Stimulated activated CD4-positive, alpha-beta T cell treated with anti-CD3 and anti-CD28 coated beads, Interleukin-12 subunit alpha, Interleukin-12 subunit beta, amount 100 ng/mL, for 4 hours (primary cell): ENCODE data around the gene CYP4Z1.
A peak's percentile ranks its signal among the peaks of the same experiment; 100 is the strongest.
"Not testable (repeated sequence)": the region's sequence is repeated elsewhere in the genome, so short reads cannot be mapped to it uniquely, and the experiment has no call there.

Experiments
- DNase-seq: peaks from one replicate; pipeline ENCODE4 v3.0.0-alpha.2; 2020

Gene CYP4Z1, protein sequence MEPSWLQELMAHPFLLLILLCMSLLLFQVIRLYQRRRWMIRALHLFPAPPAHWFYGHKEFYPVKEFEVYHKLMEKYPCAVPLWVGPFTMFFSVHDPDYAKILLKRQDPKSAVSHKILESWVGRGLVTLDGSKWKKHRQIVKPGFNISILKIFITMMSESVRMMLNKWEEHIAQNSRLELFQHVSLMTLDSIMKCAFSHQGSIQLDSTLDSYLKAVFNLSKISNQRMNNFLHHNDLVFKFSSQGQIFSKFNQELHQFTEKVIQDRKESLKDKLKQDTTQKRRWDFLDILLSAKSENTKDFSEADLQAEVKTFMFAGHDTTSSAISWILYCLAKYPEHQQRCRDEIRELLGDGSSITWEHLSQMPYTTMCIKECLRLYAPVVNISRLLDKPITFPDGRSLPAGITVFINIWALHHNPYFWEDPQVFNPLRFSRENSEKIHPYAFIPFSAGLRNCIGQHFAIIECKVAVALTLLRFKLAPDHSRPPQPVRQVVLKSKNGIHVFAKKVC

DNA sequence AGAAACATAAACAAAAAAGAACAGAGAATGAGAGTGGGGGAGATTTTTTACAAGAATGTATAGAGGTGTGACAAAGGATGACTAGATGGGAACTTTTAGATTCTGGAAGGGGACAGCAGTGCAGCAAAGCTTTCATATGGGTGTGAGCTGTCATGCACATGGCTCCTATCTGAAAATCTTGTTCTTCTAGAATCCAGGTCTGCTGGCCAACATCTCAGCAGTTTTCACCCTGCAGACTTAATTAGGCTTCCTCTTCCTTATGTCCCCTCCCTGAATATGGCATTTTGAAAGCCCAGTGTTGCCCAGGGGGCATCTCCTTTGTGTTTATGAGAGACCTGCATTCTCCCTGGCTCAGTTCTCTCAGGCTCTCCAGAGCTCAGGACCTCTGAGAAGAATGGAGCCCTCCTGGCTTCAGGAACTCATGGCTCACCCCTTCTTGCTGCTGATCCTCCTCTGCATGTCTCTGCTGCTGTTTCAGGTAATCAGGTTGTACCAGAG lies at the start of gene CYP4Z1:
Gene CYP4Z1 (plus strand): TSS at position 135 of the 498 bp plus-strand sequence. CDS start 260 bp downstream, at position 395.
- no peak for DNase-seq

DNA sequence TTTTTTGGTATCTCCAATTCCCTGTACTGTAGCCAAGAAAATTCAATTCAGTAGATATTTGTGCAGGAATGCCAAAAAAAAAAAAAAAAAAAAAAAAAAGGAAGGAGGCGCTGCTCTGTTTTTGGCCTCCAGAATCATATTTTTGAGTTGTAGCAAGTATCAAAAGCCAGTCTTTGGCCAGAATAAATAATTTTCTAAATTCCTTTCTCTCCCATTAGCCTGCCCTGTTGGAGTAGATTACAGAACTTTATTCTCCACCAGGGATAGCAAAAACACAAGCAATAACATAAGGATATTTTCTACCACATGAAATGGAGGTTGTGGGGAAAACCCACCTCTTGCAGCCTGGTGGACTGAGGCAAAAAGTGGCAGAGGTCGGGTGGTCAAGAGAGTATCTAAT lies 46.0 kb upstream of the CYP4Z1 start:
- no peak for DNase-seq

DNA sequence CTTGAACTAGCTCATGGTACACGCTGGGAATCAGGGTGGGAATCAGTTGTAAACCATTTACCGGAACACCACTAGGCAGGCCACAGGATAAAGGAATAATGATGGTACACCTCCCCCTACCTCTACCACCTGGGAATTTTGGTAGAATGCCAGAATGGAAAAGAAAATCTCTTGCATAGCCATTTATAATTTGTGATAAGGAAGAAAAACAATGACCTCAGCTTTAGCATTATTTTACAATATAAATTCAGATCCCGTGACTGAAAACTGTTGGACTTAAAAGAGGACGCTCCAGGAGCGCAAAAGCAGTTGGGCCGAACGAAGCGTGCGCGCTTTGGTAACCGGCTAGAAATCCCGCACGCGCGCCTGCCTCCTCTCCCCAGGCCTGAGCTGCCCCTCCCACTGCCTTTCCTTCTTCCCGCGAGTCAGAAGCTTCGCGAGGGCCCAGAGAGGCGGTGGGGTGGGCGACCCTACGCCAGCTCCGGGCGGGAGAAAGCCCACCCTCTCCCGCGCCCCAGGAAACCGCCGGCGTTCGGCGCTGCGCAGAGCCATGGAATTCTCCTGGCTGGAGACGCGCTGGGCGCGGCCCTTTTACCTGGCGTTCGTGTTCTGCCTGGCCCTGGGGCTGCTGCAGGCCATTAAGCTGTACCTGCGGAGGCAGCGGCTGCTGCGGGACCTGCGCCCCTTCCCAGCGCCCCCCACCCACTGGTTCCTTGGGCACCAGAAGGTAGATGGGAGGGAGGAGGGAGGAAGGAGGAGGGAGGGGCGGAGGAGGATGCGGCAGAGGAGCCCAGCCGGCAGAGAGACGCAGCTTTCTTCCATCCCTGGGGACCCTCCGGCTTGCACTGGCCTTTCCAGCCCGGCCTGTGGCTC lies 43.5 kb upstream of the CYP4Z1 start, which contains the start of gene CYP4X1:
Gene CYP4X1 (plus strand): TSS at position 402 of the 873 bp plus-strand sequence. CDS start 149 bp downstream, at position 551.
- DNase-seq: no peak

DNA sequence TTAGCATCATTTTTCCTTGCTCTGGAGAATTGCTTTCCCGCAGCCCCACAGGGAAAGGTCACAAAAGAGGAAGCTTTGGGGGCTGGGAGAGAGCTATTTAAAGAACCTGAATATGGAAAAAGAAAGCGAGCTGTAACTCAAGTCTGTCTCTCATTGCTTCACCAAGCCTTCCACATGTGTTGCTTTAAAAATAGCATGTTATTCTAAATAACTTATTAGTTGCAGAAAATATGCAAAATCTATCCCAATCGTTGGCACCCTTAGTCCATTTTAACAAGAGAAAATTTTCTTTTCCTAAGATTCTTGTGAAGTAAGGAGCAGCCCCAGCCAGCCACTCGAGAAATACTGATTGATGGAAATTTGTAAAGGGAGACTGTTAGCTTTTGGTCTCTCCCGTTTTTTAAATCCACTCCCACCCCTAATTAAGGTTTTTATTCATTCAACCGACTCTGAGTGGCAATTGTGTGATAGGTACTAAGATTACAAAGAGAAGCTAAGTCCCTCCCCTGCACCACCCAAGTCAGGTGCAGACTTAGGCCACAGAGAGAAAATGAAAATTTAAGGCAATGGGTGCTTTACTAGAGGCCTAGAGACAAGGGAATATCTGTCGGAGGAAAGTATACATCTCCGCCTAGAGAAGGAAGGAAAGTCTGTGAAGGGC lies 42.8 kb upstream of the CYP4Z1 start:
- DNase-seq: no peak

DNA sequence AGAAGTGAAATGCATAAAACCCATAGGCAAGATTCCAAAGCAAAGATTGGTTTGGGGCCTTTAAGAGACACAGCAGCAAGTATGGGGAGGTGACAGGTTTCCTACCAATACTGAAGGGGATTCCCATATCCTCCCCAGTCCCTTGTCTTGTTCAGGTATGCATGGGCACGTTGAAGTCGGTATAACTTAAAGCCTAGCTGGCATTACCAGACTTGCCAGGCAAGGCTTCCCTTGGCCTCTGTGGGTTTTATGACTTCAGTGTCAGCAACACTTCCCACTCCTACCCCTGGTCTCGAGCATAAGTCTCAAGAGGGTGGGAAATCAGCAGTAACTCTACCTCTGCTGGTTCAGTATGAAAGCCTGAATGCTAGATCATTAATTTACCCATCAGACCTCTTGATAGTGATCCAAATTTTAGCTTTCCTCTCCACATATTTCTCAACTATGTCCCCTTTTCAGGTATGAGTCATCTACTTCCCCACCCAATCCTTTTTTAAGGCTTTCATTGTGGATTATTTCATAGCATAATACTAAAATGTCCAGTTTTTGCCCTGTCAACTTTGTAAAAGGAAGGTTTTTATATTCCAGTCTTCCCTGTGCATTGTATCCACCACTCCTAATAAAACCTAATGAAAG lies 36.7 kb upstream of the CYP4Z1 start:
- no peak for DNase-seq

DNA sequence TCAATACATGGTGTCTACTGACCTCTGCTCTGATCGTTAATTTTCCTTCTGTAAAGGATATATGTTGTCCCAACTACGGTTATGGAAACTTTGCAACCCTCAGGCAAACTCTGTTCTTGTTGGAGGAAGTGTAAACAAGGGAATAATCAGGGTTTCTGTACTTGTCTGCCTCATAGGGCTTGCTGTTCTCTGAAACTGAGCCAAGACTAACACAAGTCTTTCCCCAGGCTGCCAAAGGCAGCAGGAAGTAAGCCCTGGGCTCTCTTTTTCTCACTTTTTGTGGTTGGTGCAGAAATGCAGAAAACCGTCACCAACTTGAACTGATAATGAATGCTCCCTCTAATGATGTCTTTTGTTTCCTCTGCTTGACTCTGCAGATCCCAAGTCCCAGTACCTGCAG lies 36.0 kb upstream of the CYP4Z1 start:
- no peak for DNase-seq

DNA sequence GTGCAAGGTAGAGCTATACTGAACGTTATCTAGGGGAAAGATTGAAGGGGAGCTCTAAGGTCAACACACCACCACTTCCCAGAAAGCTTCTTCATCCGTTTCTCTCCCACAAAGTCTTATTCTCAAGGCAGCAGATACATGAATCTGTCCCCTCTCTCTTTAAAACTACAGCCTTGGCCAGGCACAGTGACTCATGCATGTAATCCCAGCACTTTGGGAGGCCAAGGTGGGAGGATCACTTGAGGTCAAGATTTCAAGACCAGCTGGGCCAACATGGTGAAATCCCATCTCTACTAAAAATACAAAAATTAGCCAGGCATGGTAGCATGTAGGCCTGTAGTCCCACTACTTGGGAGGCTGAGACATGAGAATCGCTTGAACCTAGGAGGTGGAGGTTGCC lies 35.4 kb upstream of the CYP4Z1 start:
- DNase-seq: no peak

DNA sequence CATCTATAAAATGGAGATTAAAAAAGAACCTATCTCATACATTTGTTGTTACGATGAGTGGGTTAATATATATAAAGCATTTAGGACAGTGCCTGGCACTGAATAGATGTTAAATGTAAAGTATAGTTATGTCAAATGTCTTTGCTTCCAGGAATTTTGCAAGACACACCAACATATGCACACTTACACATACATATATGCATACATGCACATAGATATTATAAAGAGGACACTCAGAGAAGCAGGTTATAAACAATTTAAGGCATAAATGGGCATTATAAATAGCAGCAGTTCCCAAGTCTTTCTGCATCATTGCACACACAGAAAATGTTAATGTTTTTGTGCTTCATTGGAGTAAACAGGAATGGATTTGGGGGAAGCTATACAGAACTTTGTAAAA lies 30.3 kb upstream of the CYP4Z1 start:
- no peak for DNase-seq

DNA sequence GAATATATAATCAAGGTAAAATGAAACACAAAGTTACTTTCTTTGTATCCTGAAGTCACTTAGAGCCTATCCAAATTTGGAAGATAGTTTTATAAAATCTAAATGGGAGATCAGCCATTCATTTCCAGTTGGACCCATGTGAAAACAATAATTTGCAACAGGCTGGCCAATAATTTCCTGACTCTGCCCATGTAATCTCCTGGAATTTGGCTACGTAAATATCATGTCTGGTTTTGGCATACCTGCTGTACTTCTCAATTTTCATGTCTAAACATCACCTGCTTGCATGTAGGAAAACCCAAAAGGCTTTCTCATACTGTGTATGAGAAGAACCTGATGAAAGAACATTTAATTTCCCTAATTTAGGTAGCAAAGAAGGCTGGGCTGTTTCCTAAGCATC lies 7.7 kb upstream of the CYP4Z1 start:
- DNase-seq: no peak

DNA sequence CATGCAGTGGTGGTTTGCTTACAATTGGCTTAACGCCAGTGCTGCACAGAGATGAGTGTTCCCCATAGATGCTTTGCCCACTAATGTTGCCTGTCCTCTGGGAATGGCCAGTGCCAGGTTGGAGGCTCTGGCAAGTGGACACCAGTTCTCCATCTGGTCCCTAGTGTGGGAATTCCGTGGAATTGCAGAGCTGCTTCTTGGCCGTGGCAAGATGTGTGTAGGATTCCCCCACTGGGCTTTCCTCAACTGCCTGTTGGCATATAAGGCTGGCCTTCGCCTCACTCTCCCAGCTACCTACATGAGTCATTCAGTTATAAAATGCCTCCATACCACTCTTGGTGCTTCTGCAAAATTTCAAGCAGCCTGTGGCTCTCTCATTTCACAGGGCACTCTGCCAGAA lies 2.0 kb downstream of the CYP4Z1 start:
- DNase-seq: not testable (repeated sequence)

DNA sequence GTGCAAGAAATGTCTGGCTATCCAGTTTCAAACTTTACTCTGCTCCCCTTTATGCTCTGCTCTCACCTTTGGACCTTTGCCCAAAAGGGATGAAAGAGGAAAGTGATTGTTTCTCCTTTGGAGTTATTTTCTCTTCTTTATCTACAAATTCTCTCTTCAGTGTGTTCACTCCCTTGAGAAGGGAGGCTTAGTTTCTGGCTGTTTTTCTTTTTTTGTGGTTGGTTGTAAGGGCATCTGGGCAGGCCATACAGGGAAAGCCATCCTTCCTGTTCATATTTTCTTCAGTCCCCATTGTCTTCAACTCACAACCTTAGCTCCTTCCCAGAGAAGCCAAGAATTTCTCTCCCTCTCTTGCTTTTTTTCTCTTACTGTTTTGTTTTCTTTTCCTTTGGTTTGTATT lies 2.5 kb downstream of the CYP4Z1 start:
- not testable (repeated sequence) for DNase-seq

DNA sequence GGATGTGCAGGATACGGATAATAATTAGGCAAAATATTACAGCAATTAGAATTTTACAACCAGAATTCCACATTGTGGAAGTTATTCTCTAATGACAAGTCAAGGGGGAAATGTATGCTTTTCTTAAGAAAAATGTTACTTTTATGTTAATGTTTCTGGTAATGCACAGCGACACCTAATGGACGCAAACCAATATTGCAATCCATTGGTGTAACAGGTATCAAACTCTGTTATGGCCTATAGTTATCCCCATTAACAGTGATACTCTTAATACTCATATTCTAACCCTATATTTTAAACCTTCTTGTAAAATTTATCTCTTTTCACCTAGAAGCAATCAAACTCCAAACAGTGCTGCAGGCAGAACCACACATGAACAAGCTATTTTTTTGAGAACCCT lies 22.3 kb downstream of the CYP4Z1 start:
- peak; percentile 14 for DNase-seq

DNA sequence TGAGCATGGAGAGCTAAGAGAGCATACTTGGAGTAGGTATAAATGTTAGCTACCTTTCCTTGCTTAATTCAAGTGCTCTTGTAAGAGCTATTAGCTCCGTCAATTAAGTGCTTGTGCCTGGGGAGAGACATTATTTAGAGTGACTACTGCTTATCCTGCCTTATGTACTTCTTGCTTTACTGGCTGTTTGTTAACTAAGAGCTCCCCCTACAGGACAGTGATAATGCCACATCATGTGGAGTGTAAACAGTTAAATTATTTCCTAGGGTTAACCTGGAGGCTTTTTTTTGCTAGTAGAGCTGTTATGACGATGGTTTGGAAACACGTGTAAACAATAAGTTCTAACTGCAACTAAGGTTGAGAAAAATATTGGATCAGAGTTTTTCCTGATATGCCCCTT lies 24.4 kb downstream of the CYP4Z1 start:
- not testable (repeated sequence) for DNase-seq

DNA sequence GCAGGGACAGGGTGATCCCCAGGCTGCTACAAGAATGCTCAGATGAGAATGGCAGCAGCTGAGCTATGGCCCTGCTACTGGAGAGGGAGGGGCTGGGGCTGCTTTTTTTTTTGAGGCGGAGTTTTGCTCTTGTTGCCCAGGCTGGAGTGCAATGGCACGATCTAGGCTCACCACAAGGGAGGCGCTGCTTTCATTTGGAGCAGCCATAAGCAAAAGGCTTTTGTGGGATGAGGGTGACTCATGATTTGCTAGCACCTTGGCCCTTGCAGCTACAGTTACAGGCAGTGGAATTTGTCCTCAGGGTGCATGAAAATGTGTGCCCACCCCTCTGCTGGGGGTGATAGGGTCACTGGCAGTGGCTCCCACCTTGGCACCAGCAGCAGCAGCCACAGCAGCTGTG lies 37.8 kb downstream of the CYP4Z1 start:
- DNase-seq: no peak

DNA sequence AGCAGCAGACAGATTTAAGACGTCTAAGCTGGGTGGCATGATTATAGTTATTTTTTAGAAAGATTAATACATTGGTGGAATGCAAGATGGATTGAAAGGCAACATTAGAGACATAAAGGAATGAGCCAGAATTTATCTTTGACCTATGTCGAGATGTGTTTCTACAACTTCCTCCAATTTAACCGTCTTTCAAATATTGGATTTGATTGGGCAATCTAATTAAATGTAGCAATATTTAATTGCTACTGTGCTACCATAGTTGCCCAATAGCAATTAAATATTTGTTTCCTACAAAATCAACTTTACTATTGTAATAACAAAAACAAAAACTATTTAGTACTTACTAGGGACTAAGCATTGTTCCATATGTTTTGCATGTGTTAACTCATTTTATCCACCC lies 39.8 kb downstream of the CYP4Z1 start:
- DNase-seq: no peak

DNA sequence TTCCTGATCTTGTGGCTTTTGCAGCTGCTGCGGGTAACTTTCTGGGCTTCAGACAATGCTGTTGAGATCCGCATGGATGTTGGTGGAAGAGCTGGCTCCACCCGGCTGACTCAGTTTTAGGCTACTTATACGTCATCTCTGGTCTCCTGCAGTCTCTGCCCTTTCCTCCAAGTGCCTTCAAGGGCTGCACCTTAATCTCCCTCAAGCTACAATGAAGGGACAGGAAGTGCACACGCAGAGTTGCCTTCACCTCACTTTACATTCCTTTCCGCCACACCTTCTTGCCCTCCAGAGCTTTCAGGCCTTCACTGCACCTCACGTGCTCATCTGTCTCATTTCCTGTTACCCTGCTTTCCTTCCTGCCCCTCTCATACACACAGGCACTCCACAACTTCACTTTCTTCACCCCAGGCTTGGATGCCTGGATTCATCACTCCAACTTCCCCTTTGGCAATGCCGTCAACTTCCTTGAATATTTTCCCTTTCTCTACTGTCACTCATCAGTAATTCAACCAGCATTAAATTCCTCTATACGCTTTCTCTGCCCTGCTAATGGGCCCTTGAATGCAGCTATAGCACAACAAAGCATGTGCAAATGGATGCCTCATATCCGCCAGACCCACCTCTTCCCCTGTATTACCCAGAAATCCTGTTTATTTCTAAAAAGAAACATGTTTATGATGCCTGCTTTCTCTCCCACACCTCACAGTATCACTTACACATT lies 41.0 kb downstream of the CYP4Z1 start:
- DNase-seq: not testable (repeated sequence)

DNA sequence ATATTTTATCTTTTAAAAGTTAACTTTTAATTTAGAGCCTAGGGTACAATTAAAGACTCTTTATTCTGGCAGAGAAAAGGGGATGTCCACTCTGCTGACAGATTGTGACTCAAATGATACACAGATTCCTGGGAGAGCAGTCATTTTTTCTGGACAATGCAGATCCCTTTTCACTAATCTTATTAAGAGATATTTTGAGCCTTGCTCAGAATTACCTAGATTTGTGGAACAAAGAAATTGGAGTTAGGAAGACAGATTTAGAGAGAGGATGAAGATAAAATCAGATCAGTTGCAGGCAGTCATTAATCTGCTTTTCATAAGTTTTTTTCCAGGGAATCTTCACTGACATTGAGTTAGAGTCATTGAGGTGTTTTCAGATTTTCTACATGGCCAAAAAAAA lies 42.5 kb downstream of the CYP4Z1 start:
- DNase-seq: not testable (repeated sequence)

DNA sequence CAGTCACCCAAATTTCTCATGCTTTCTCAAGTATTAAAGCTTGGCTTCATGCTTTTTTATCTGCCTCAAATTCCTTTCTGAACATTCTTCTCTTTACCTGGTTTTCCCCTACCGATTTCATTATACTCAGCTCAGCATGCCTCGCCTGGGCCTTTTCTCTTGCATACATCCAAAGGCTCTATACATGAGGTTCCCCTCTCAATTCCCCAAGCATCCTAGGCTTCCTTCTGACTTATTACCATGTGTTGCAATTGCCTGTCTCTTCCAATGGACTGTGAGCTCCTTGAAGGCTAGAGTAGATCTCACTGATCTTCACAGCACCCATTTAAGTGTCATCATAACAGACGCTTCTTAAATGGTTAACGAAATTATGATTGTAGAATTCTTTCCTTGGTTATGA lies 46.1 kb downstream of the CYP4Z1 start:
- no peak for DNase-seq

DNA sequence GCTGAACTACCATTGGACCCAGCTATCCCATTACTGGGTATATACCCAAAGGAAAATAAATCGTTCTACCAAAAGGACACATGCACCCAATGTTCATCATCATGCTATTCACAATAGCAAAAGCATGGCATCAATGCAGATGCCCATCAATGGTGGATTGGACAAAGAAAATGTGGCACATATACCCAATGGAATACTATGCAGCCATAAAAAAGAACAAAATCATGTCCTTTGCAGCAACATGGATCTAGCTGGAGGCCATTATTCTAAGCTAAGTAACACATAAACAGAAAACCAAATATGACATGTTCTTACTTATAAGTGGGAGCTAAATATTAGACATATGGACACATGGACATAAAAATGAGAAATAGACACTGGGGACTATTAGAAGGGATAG lies 54.0 kb downstream of the CYP4Z1 start:
- DNase-seq: not testable (repeated sequence)

DNA sequence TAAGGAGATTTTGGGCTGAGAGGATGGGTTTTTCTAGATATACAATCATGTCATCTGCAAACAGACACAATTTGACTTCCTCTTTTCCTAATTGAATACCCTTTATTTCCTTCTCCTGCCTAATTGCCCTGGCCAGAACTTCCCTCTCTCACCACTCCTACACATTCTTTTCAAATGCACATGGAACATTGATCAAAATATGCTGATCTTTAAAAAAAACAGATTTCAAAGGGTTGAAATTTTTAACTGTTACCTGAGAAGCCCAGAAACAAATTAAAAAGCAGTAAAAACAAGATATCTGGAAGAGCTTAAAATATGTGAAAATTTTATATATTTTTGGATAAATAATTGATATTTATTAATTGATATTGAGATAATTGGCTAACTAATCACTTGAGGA lies 57.8 kb downstream of the CYP4Z1 start:
- not testable (repeated sequence) for DNase-seq

DNA sequence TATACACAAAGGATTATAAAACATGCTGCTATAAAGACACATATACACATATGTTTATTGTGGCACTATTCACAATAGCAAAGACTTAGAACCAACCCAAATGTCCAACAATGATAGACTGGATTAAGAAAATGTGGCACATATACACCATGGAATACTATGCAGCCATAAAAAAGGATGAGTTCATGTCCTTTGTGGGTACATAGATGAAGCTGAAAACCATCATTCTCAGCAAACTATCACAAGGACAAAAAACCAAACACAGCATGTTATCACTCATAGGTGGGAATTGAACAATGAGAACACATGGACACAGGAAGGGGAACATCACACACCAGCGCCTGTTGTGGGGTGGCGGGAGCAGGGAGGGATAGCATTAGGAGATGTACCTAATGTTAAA lies 60.0 kb downstream of the CYP4Z1 start:
- not testable (repeated sequence) for DNase-seq

DNA sequence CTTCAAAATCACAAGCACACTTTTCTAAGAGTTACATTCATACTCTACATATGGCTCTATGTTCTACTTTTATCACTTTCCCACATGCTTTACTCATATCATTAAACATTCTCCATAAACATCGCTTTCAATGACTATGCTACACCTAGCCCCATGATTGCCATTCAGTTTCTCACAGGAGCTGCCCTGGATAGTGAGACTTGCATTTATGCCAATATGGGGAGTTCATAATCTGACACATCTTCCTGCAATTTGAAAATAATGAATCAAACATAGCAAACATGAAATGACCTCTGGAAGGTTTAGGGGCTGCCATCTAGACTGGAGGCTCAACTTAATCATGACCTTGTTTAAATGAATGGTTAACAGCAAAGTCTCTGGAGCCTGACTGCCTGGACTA lies 61.2 kb downstream of the CYP4Z1 start:
- no peak for DNase-seq
